GM12878 (cell line): ENCODE results near the gene LRIT1.

Source experiments
- CTCF ChIP-seq, 3 experiments: IDR thresholded peaks in 2 of 3; conservative IDR thresholded peaks in 1 of 3; 2 replicates each; pipeline ENCODE4 v1.5.1; 2011; ENCODE audit warnings: low read depth in 3 of 3, low read length in 3 of 3, mild to moderate bottlenecking in 3 of 3, control low read depth in 2 of 3, moderate library complexity in 2 of 3, inconsistent platforms in 1 of 3, mixed read lengths in 1 of 3; ENCODE audit not compliant: control insufficient read depth in 2 of 3, insufficient read depth in 1 of 3; ENCODE audit errors: extremely low read depth in 1 of 3
- RFX5 ChIP-seq: IDR thresholded peaks from 2 replicates; pipeline ENCODE4 v1.6.1; 2011; ENCODE audit warnings: low read depth, low read length, improper control_type of control experiment
- SIX5 ChIP-seq: IDR thresholded peaks from 2 replicates; pipeline ENCODE4 v1.6.1; 2011; ENCODE audit warnings: mild to moderate bottlenecking, low read depth, low read length, moderate library complexity; ENCODE audit not compliant: severe bottlenecking
- ZNF24 ChIP-seq: fragments of 450-650 bp; IDR thresholded peaks from 2 replicates; pipeline ENCODE4 v1.6.1; 2017; ENCODE audit warnings: antibody characterized with exemption, mild to moderate bottlenecking

DNA sequence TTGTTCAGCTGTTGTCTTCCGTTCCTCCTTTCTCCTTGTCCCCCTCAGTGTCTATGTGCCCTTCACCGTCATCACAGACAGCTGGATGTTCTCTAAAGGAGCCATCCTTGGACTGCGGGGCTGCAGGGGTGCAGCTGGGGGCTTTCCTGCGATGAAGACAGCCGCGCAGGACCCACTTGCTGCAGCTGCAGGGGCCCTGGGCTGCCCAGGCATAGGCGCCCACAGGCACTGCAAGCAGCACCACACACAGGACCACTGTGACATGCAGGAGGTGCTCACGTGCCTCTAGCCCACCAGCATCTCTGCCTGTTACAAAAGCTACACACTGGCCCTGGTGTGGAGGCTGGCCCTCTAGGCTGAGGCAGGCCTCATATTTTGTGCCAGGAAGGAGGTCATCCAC is 19.4 kb downstream of the LRIT1 start:
- TF ChIP-seq SIX5 (no peak), CTCF (IDR thresholded peaks at IDR 0.05 in 2 of 3, conservative IDR thresholded peaks at IDR 0.05 in 1 of 3; ENCODE audit: control insufficient read depth in 2 of 3, extremely low read depth in 1 of 3, insufficient read depth in 1 of 3, low read depth in 3 of 3, low read length in 3 of 3) (no peak), RFX5 (no peak), ZNF24 (no peak)
